NT2/D1 (cell line): ENCODE results near the gene NLN.

ENCODE experiments used
- SUZ12 ChIP-seq: IDR thresholded peaks from 2 replicates; pipeline ENCODE4 v1.6.1; 2011; ENCODE audit not compliant: insufficient read length, insufficient read depth; ENCODE audit errors: extremely low read depth
- YY1 ChIP-seq: IDR thresholded peaks from 2 replicates; pipeline ENCODE4 v1.6.1; 2011; ENCODE audit not compliant: insufficient read length, insufficient read depth

- no peak for TF ChIP-seq YY1
- TF ChIP-seq SUZ12, result no peak
Measured at GRCh38 chr5:65805089-65805488, 83.1 kb downstream of the NLN start.
